Fibroblast of skin of right quadriceps (primary cell): ENCODE measurements around the gene ARFGEF3.

Source experiments
- DNase-seq: peaks from one replicate; pipeline ENCODE4 v3.0.0-alpha.2; 2013

Gene ARFGEF3

GRCh38 chr6:138372711-138373463 lies 211.1 kb downstream of the ARFGEF3 start:
- peak; percentile 8 for DNase-seq

- no peak for DNase-seq
Measured at GRCh38 chr6:138374230-138374629, 212.5 kb downstream of the ARFGEF3 start.

- no peak for DNase-seq
Measured at GRCh38 chr6:138374815-138375214, 213.1 kb downstream of the ARFGEF3 start.

- no peak for DNase-seq
Measured at GRCh38 chr6:138377042-138377441, 215.3 kb downstream of the ARFGEF3 start.

GRCh38 chr6:138377844-138378243 lies 216.1 kb downstream of the ARFGEF3 start, which contains the start of gene SMIM28:
Gene SMIM28, plus strand, starts transcription at chr6:138377905. Its CDS starts 168 bp downstream, at chr6:138378073.
- no peak for DNase-seq

GRCh38 chr6:138378463-138378862 lies 216.7 kb downstream of the ARFGEF3 start:
- DNase-seq: no peak

- no peak for DNase-seq
Measured at GRCh38 chr6:138382498-138383265, 220.9 kb downstream of the ARFGEF3 start.

GRCh38 chr6:138383776-138384175 lies 222.0 kb downstream of the ARFGEF3 start:
- no peak for DNase-seq

GRCh38 chr6:138386897-138387296 lies 225.2 kb downstream of the ARFGEF3 start:
- DNase-seq: no peak

- no peak for DNase-seq
Measured at GRCh38 chr6:138387577-138388368, 226.0 kb downstream of the ARFGEF3 start.

GRCh38 chr6:138389551-138389950 lies 227.8 kb downstream of the ARFGEF3 start:
- no peak for DNase-seq
